ENCODE results near the gene PLCG2.
A peak's percentile ranks its signal among the peaks of the same experiment; 100 is the strongest.

PLCG2 gene

GRCh38 chr16:81842564-81843242, 63.6 kb downstream of the PLCG2 start:
- no peak overlapping the region for H3K4me2 ChIP-seq (ENCODE audit: insufficient read depth, low read length)
- TF ChIP-seq CTCF (IDR thresholded peaks at IDR 0.05; ENCODE audit: borderline replicate concordance, extremely low read depth, low read length, poor library complexity, severe bottlenecking), result peak; percentile 3
- no peak for TF ChIP-seq EZH2 (IDR thresholded peaks at IDR 0.05; ENCODE audit: borderline replicate concordance, low read depth, low read length, severe bottlenecking)
- H2AFZ ChIP-seq (ENCODE audit: low read depth, low read length), result no peak overlapping the region
- no peaks in the 10 kb centered on the region for H3K79me2 ChIP-seq (ENCODE audit: insufficient read depth, low read length)
- H3K9me3 ChIP-seq (ENCODE audit: insufficient read depth, low read length, severe bottlenecking), result no peaks in the 10 kb centered on the region
- H3K4me3 ChIP-seq (ENCODE audit: low read depth in 1 of 2, low read length in 2 of 2), result no peak overlapping the region
- H3K27me3 ChIP-seq (ENCODE audit: insufficient read depth, low read length, poor library complexity), result no peaks in the 10 kb centered on the region
- H3K27ac ChIP-seq (ENCODE audit: low read length), result no peak overlapping the region
- H3K4me1 ChIP-seq (ENCODE audit: insufficient read depth, low read length), result no peaks in the 10 kb centered on the region
- H3K36me3 ChIP-seq (ENCODE audit: insufficient read depth, low read length), result no peaks in the 10 kb centered on the region
- H3K9ac ChIP-seq (ENCODE audit: low read depth, low read length), result no peak overlapping the region
- no peaks in the 10 kb centered on the region for H4K20me1 ChIP-seq (ENCODE audit: insufficient read depth, low read length)
- DNase-seq (no peak), ATAC-seq (ENCODE audit: insufficient read depth, low read depth) (no peak)

GRCh38 chr16:81843243-81843582, 64.1 kb downstream of the PLCG2 start:
- no peak for TF ChIP-seq EZH2 (IDR thresholded peaks at IDR 0.05; ENCODE audit: borderline replicate concordance, low read depth, low read length, severe bottlenecking)
- no peak for TF ChIP-seq CTCF (IDR thresholded peaks at IDR 0.05; ENCODE audit: borderline replicate concordance, extremely low read depth, low read length, poor library complexity, severe bottlenecking)
- Histone ChIP-seq H2AFZ (ENCODE audit: low read depth, low read length) (no peak overlapping the region), H3K9me3 (ENCODE audit: insufficient read depth, low read length, severe bottlenecking) (no peaks in the 10 kb centered on the region), H3K79me2 (ENCODE audit: insufficient read depth, low read length) (no peaks in the 10 kb centered on the region), H4K20me1 (ENCODE audit: insufficient read depth, low read length) (no peaks in the 10 kb centered on the region), H3K36me3 (ENCODE audit: insufficient read depth, low read length) (no peaks in the 10 kb centered on the region), H3K4me3 (ENCODE audit: low read depth in 1 of 2, low read length in 2 of 2) (no peak overlapping the region), H3K27me3 (ENCODE audit: insufficient read depth, low read length, poor library complexity) (no peaks in the 10 kb centered on the region), H3K4me1 (ENCODE audit: insufficient read depth, low read length) (no peaks in the 10 kb centered on the region), H3K9ac (ENCODE audit: low read depth, low read length) (no peak overlapping the region), H3K4me2 (ENCODE audit: insufficient read depth, low read length) (no peak overlapping the region), H3K27ac (ENCODE audit: low read length) (no peak overlapping the region)
- ATAC-seq (ENCODE audit: insufficient read depth, low read depth) (no peak), DNase-seq (no peak)

GRCh38 chr16:81843683-81844082, 64.6 kb downstream of the PLCG2 start:
- H3K79me2 ChIP-seq (ENCODE audit: insufficient read depth, low read length), result no peaks in the 10 kb centered on the region
- no peak overlapping the region for H2AFZ ChIP-seq (ENCODE audit: low read depth, low read length)
- no peaks in the 10 kb centered on the region for H3K9me3 ChIP-seq (ENCODE audit: insufficient read depth, low read length, severe bottlenecking)
- no peak for ATAC-seq (ENCODE audit: insufficient read depth, low read depth)
- no peak for TF ChIP-seq CTCF (IDR thresholded peaks at IDR 0.05; ENCODE audit: borderline replicate concordance, extremely low read depth, low read length, poor library complexity, severe bottlenecking)
- no peak for TF ChIP-seq EZH2 (IDR thresholded peaks at IDR 0.05; ENCODE audit: borderline replicate concordance, low read depth, low read length, severe bottlenecking)
- H3K36me3 ChIP-seq (ENCODE audit: insufficient read depth, low read length), result no peaks in the 10 kb centered on the region
- H3K4me1 ChIP-seq (ENCODE audit: insufficient read depth, low read length), result no peaks in the 10 kb centered on the region
- no peak overlapping the region for H3K4me3 ChIP-seq (ENCODE audit: low read depth in 1 of 2, low read length in 2 of 2)
- no peaks in the 10 kb centered on the region for H3K27me3 ChIP-seq (ENCODE audit: insufficient read depth, low read length, poor library complexity)
- H3K9ac ChIP-seq (ENCODE audit: low read depth, low read length), result no peak overlapping the region
- no peak overlapping the region for H3K4me2 ChIP-seq (ENCODE audit: insufficient read depth, low read length)
- DNase-seq, result no peak
- H3K27ac ChIP-seq (ENCODE audit: low read length), result no peak overlapping the region
- H4K20me1 ChIP-seq (ENCODE audit: insufficient read depth, low read length), result no peaks in the 10 kb centered on the region

Measured in DND-41 (cell line).